NOMO-1 treated with DMSO at 0.1 percent for 48 hours (cell line): ENCODE measurements around the gene TACO1.

ENCODE experiments used
- DNase-seq: peaks from one replicate; lab custom pipeline; 2025; ENCODE audit not compliant: unreplicated experiment; lab: John Stamatoyannopoulos, UW

TACO1 gene

GRCh38 chr17:63598281-63598680 is 2.4 kb upstream of the TACO1 start:
- no peak for DNase-seq

- DNase-seq: no peak
Measured at GRCh38 chr17:63601439-63602371, 1.0 kb downstream of the TACO1 start.

- DNase-seq: no peak
Measured at GRCh38 chr17:63609816-63610573, 9.3 kb downstream of the TACO1 start.

GRCh38 chr17:63610854-63611253 is 10.2 kb downstream of the TACO1 start:
- DNase-seq: no peak

- DNase-seq: no peak
Measured at GRCh38 chr17:63611354-63611753, 10.7 kb downstream of the TACO1 start.

- no peak for DNase-seq
Measured at GRCh38 chr17:63613663-63614062, 13.0 kb downstream of the TACO1 start.

GRCh38 chr17:63621229-63621683 is 20.6 kb downstream of the TACO1 start:
- DNase-seq: no peak

- DNase-seq: peak; percentile 100
Measured at GRCh38 chr17:63621684-63622573, 21.2 kb downstream of the TACO1 start, which contains the start of gene MAP3K3. Gene MAP3K3, plus strand, starts transcription at chr17:63622417. Its CDS starts 343 bp downstream, at chr17:63622760.

- DNase-seq: peak; percentile 55
Measured at GRCh38 chr17:63622574-63623390, 22.1 kb downstream of the TACO1 start.

GRCh38 chr17:63623786-63624530 is 23.3 kb downstream of the TACO1 start:
- peak; percentile 2 for DNase-seq

- peak; percentile 7 for DNase-seq
Measured at GRCh38 chr17:63624531-63624880, 23.8 kb downstream of the TACO1 start.

- peak; percentile 3 for DNase-seq
Measured at GRCh38 chr17:63626551-63627180, 26.0 kb downstream of the TACO1 start.

- no peak for DNase-seq
Measured at GRCh38 chr17:63629627-63630026, 28.9 kb downstream of the TACO1 start.

- DNase-seq: no peak
Measured at GRCh38 chr17:63631062-63631461, 30.4 kb downstream of the TACO1 start.

- no peak for DNase-seq
Measured at GRCh38 chr17:63631626-63632025, 30.9 kb downstream of the TACO1 start.

- DNase-seq: no peak
Measured at GRCh38 chr17:63633742-63634141, 33.0 kb downstream of the TACO1 start.

GRCh38 chr17:63634163-63634562 is 33.5 kb downstream of the TACO1 start:
- DNase-seq: no peak

- no peak for DNase-seq
Measured at GRCh38 chr17:63634816-63635215, 34.1 kb downstream of the TACO1 start.

GRCh38 chr17:63635290-63635689 is 34.6 kb downstream of the TACO1 start:
- DNase-seq: no peak
